K562 (cell line): ENCODE measurements around the gene MAPKAPK3. TPM values are rescaled to one million over a fixed set of nuclear protein-coding genes. Genes with fewer than 3 reads are reported as not detected.
A peak's percentile ranks its signal among the peaks of the same experiment; 100 is the strongest.

ENCODE experiments used
- ARNT ChIP-seq, 2 experiments: fragments of 450-650 bp; IDR thresholded peaks; 2 replicates each; pipeline ENCODE4 v1.6.1; 2016; ENCODE audit warnings: mild to moderate bottlenecking in 1 of 2
- BRD4 ChIP-seq: fragments of 200-600 bp; sonication (generic); IDR thresholded peaks from 2 replicates; pipeline ENCODE4 v1.6.1; 2017; ENCODE audit warnings: inconsistent platforms
- CHD4 ChIP-seq: fragments of 200-600 bp; sonication (generic); IDR thresholded peaks from 3 replicates; pipeline ENCODE4 v1.6.1; 2012; ENCODE audit warnings: low read depth, mild to moderate bottlenecking, mixed read lengths, low read length, inconsistent platforms; ENCODE audit not compliant: insufficient read depth, insufficient replicate concordance, poor library complexity, severe bottlenecking
- CTBP1 ChIP-seq: fragments of 450-650 bp; IDR thresholded peaks from 2 replicates; pipeline ENCODE4 v1.6.1; 2016; ENCODE audit warnings: borderline replicate concordance
- DPF2 ChIP-seq: fragments of 450-650 bp; IDR thresholded peaks from 2 replicates; pipeline ENCODE4 v1.6.1; 2016
- HMGN3 ChIP-seq: IDR thresholded peaks from 2 replicates; pipeline ENCODE4 v1.6.1; 2011; ENCODE audit warnings: borderline replicate concordance, low read depth, mild to moderate bottlenecking, mixed read lengths, low read length; ENCODE audit not compliant: insufficient read length; ENCODE audit errors: extremely low read depth
- LEF1 ChIP-seq: fragments of 450-650 bp; IDR thresholded peaks from 2 replicates; pipeline ENCODE4 v1.6.1; 2016; ENCODE audit warnings: mild to moderate bottlenecking
- NFRKB ChIP-seq: fragments of 450-650 bp; IDR thresholded peaks from 2 replicates; pipeline ENCODE4 v1.6.1; 2016; ENCODE audit warnings: low read depth
- NONO ChIP-seq, 2 experiments: fragments of 200-400 bp in 1 of 2; fragments of 450-650 bp in 1 of 2; formaldehyde crosslinking in 1 of 2; IDR thresholded peaks; 2 replicates each; pipeline ENCODE4 v1.6.1; 2017; ENCODE audit warnings: low read depth in 2 of 2, mild to moderate bottlenecking in 2 of 2, moderate library complexity in 2 of 2, low read length in 1 of 2
- SETDB1 ChIP-seq: IDR thresholded peaks from one replicate; pipeline ENCODE4 v1.6.1; 2012; ENCODE audit warnings: low read length, control low read depth, inconsistent platforms
- SREBF1 ChIP-seq: fragments of 150-350 bp; IDR thresholded peaks from 2 replicates; pipeline ENCODE4 v1.6.1; 2014; ENCODE audit warnings: antibody characterized with exemption, low read depth, low read length, borderline replicate concordance
- TSHZ1 ChIP-seq: fragments of 250-450 bp; sonication (Bioruptor Pico); IDR thresholded peaks from 2 replicates; pipeline ENCODE4 v1.4.0; 2020; ENCODE audit warnings: mild to moderate bottlenecking, moderate library complexity
- ZBTB7A ChIP-seq: IDR thresholded peaks from 2 replicates; pipeline ENCODE4 v1.6.1; 2011; ENCODE audit warnings: low read depth, mild to moderate bottlenecking, low read length, moderate library complexity, borderline replicate concordance; ENCODE audit not compliant: control insufficient read depth
- ZC3H11A ChIP-seq: IDR thresholded peaks from 2 replicates; pipeline ENCODE4 v1.6.1; 2012; ENCODE audit warnings: low read depth, low read length, improper control_type of control experiment
- ZNF274 ChIP-seq: IDR thresholded peaks from 2 replicates; pipeline ENCODE4 v1.6.1; 2011; ENCODE audit warnings: low read depth, mild to moderate bottlenecking, low read length, moderate library complexity, borderline replicate concordance
- ZNF277 ChIP-seq: fragments of 250-450 bp; sonication (Bioruptor Pico); IDR thresholded peaks from 2 replicates; pipeline ENCODE4 v1.8.0; 2022; ENCODE audit warnings: inconsistent platforms, mild to moderate bottlenecking, moderate library complexity, borderline replicate concordance
- ZNF354B ChIP-seq: fragments of 250-450 bp; sonication (Bioruptor Pico); IDR thresholded peaks from 2 replicates; pipeline ENCODE4 v1.4.0; 2020
- ZNF740 ChIP-seq, 3 experiments: fragments of 200-800 bp in 1 of 3; sonication (Bioruptor generic) in 1 of 3; sonication (generic) in 1 of 3; formaldehyde crosslinking in 1 of 3; IDR thresholded peaks; 2 replicates each; pipeline versions ENCODE4 v1.6.1 to v1.8.0; 2016 to 2022; ENCODE audit warnings: mild to moderate bottlenecking in 2 of 3, missing compliant biosample characterization in 2 of 3, missing genetic modification characterization in 2 of 3, missing genetic modification reagents in 1 of 3
- ZNF764 ChIP-seq: fragments of 250-450 bp; sonication (Bioruptor Pico); IDR thresholded peaks from 2 replicates; pipeline ENCODE4 v1.4.0; 2020; ENCODE audit warnings: low read depth, mild to moderate bottlenecking, moderate library complexity
- polyA plus RNA-seq, 8 experiments: library from polyadenylated mRNA; depleted of rRNA in 4 of 8; stranded (reverse) in 5 of 8; unstranded in 3 of 8; fragments of >200 nt; fragmentation: Nextera tagmentation in 2 of 8; fragmentation: Illumina TruSeq in 1 of 8; extraction: Ambion mirVana in 2 of 8; extraction: Trizol in 1 of 8; gene quantifications; 2 replicates each; pipeline versions ENCODE4 v1.2.1 to v1.2.3, GENCODE V29; 2011 to 2014; ENCODE audit warnings: inconsistent platforms in 1 of 8, missing spikeins in 1 of 8
- total RNA-seq, 7 experiments: library from RNA; depleted of rRNA in 6 of 7; stranded (reverse); fragments of >200 nt in 6 of 7; fragmentation: Illumina TruSeq in 2 of 7; extraction: Trizol in 2 of 7; gene quantifications; 2 replicates each; pipeline versions ENCODE4 v1.2.1 to v1.2.3, GENCODE V29; 2011 to 2021; ENCODE audit warnings: low replicate concordance in 1 of 7

Gene MAPKAPK3
- total and polyA plus RNA-seq, 9 of the 15 experiments (the other 6 are each of a cell fraction or from before 2014, with no cell fraction given), result 8.0 to 56.4 (median 41.2) TPM

- no peak for TF ChIP-seq TSHZ1 (CRISPR knock-in tag)
- peak; percentile 17; the same call in 1 of the 2 replicates for TF ChIP-seq CTBP1
- TF ChIP-seq ZNF740 (CRISPR knock-in tag; IDR thresholded peaks at IDR 0.05), result no peak
- TF ChIP-seq ZNF740 (tag; IDR thresholded peaks at IDR 0.05), result no peak
- TF ChIP-seq LEF1, result no peak
- no peak for TF ChIP-seq ZBTB7A
- TF ChIP-seq ZNF277, result no peak
- TF ChIP-seq HMGN3, result peak; percentile 31
- no peak for TF ChIP-seq SREBF1
- TF ChIP-seq ZNF274, result no peak
- TF ChIP-seq SETDB1, result no peak
- TF ChIP-seq ZNF764 (CRISPR knock-in tag), result no peak
- TF ChIP-seq ZNF354B (CRISPR knock-in tag), result no peak
- TF ChIP-seq ARNT (IDR thresholded peaks at IDR 0.05), result peak in 1 of 2 experiments; percentile 66; a peak in 1 of 4 replicates
- TF ChIP-seq DPF2, result peak; percentile 23; the same call in 1 of the 2 replicates
- no peak for TF ChIP-seq NONO (IDR thresholded peaks at IDR 0.05; ENCODE audit: low read depth in 2 of 2, low read length in 1 of 2)
- peak; percentile 68 for TF ChIP-seq NFRKB
- TF ChIP-seq ZC3H11A, result no peak
- no peak for TF ChIP-seq BRD4
- no peak for TF ChIP-seq CHD4
Observed at GRCh38 chr3:50600141-50600753, 16.7 kb upstream of the MAPKAPK3 start (continued).
